Melanocyte of skin (primary cell): ENCODE results near the gene NAIF1. TPM values are rescaled to one million over a fixed set of nuclear protein-coding genes. Genes with fewer than 3 reads are reported as not detected.

Experiments
- total RNA-seq, 2 donors: library from RNA; depleted of rRNA; stranded (reverse); fragments of >200 nt; gene quantifications; 2 replicates each; pipeline ENCODE4 v1.2.3, GENCODE V29; 2012

NAIF1 gene, protein sequence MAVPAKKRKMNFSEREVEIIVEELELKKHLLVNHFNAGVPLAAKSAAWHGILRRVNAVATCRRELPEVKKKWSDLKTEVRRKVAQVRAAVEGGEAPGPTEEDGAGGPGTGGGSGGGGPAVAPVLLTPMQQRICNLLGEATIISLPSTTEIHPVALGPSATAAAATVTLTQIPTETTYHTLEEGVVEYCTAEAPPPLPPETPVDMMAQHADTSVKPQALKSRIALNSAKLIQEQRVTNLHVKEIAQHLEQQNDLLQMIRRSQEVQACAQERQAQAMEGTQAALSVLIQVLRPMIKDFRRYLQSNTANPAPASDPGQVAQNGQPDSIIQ
- total RNA-seq, result 1 to 10 TPM; 5.9 to 7.3 TPM

DNA sequence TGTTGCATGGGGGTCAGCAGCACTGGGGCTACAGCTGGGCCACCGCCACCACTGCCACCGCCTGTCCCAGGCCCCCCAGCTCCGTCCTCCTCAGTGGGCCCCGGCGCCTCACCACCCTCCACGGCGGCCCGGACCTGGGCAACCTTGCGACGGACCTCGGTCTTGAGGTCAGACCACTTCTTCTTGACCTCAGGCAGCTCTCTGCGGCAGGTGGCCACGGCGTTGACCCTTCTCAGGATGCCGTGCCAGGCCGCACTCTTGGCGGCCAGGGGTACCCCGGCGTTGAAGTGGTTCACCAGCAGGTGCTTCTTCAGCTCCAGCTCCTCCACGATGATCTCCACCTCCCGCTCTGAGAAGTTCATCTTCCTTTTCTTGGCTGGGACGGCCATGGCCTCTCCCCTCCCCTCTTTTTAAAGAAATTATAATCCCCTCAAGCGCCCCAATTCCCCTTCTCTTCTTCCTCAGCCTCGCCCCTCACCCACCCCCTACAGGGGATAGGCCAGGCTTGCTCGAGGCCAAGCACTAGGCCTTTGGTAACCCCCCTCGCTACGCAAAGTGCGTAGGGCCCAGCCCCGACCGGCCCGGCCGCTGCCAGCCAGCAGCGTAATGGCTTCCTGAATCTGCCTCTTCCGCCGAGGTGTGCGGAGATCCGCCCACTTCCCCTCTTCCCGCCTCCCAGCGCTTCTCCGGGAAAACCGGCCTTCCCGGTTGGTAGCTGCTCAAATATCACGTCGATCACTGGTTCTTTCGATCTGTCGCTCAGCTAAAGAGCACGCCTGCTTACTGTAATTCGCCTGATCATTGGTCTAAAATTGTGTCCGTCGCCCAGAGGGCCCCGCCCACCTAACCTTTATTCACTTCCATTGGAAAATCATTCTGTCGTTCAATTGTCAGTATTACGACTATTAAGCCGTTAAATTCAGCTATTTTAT lies at the start of gene NAIF1:
Gene NAIF1 (minus strand): TSS at position 608 of the 932 bp plus-strand sequence. CDS start 219 bp downstream, at position 389.

DNA sequence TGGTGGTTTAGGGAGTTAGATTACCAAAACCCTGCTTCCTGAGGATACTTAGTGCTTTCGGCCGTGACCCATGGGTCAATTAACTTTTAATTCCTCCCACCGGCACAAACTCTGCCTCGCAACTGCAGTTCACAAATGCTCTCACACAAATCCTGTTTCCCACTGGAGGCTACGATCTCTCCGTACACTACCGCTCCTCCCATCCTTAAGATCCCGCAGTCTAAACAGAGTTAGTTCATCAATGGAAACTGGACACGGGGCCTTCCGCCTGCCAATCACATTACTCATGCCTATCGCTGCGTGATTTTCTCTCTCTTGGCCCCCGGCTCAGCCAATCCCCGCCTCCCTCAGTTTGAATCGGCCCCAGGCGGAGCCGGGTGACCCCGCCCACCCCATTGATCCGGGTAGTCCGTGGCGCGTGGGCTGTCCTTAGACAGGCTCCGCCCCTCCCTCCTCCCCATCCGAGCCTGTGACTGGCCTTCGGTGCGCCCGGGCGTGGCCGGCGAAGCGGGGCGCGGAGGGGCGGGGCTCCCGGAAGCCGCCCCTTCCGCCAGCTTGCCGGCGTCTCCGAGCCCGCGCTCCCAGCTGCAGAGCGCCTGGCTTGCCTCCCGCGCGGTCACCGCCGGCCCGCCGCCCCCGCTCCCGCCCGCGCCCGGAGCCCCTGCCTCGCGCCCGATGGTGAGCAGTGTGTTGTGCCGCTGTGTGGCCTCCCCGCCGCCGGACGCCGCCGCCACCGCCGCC lies 695 bp upstream of the NAIF1 start, which contains the start of gene SLC25A25:
Gene SLC25A25 (plus strand): TSS at position 588 of the 741 bp plus-strand sequence. CDS start 88 bp downstream, at position 676.

Other genes starting within 250 kb of the NAIF1 start
- 10 to 100 TPM; 11.4 to 19.3 TPM for gene ENG, start 212.7 kb downstream of the NAIF1 start, total RNA-seq
- 10 to 100 TPM; 42.0 to 53.9 TPM for gene AK1, start 189.6 kb downstream of the NAIF1 start, total RNA-seq
- 10 to 100 TPM; 13.0 to 14.8 TPM for gene ST6GALNAC6, start 167.7 kb downstream of the NAIF1 start, total RNA-seq
- 1 to 10 TPM; 5.2 to 8.3 TPM for gene ST6GALNAC4, start 150.3 kb downstream of the NAIF1 start, total RNA-seq
- under 1 TPM; 0.33 to 0.34 TPM for gene PIP5KL1, start 136.5 kb downstream of the NAIF1 start, total RNA-seq
- gene DPM2, start 129.5 kb downstream of the NAIF1 start, total RNA-seq, result 10 to 100 TPM; 12.0 to 18.3 TPM
- 10 to 100 TPM in 1 of 2 donors, 1 to 10 TPM in 1; 7.3 to 27.5 TPM for gene EEIG1, start 86.3 kb downstream of the NAIF1 start, total RNA-seq
- gene SLC25A25, start 912 bp upstream of the NAIF1 start, total RNA-seq, result 10 to 100 TPM; 22.0 to 31.0 TPM
- 10 to 100 TPM; 63.3 to 82.3 TPM for gene PTGES2, start 60.4 kb upstream of the NAIF1 start, total RNA-seq
- not detected for gene LCN2, start 82.1 kb upstream of the NAIF1 start, total RNA-seq
- gene BBLN, start 92.9 kb upstream of the NAIF1 start, total RNA-seq, result 10 to 100 TPM; 13.7 to 41.6 TPM
- 10 to 100 TPM; 28.2 to 30.6 TPM for gene CIZ1, start 124.3 kb upstream of the NAIF1 start, total RNA-seq
- gene DNM1, start 136.1 kb upstream of the NAIF1 start, total RNA-seq, result under 1 TPM; 0.67 to 0.69 TPM
- 10 to 100 TPM; 43.3 to 52.3 TPM for gene GOLGA2, start 208.7 kb upstream of the NAIF1 start, total RNA-seq
- 10 to 100 TPM; 13.4 to 19.3 TPM for gene SWI5, start 209.0 kb upstream of the NAIF1 start, total RNA-seq